ENCODE data around the gene UBAC2. TPM values are rescaled to one million over a fixed set of nuclear protein-coding genes. Genes with fewer than 3 reads are reported as not detected.

The UBAC2 gene
- total RNA-seq, 1 donor from 2014 or later, result 70.8 TPM

- DNase-seq (ENCODE audit: low spot score), result no peak
- peaks cover 9% of the 10 kb centered on the region for H3K36me3 Mint-ChIP-seq (ENCODE audit: low read depth)
- peaks cover 24% of the 10 kb centered on the region for H3K4me1 Mint-ChIP-seq (ENCODE audit: low read depth)
- H3K9me3 Mint-ChIP-seq (ENCODE audit: low read depth), result no peaks in the 10 kb centered on the region
- TF ChIP-seq CTCF (IDR thresholded peaks at IDR 0.05), result no peak
- peak overlapping the region; percentile 96 for H3K27ac Mint-ChIP-seq (ENCODE audit: unreplicated experiment)
- peak overlapping the region; percentile 49 for H3K4me3 Mint-ChIP-seq (ENCODE audit: unreplicated experiment)
- H3K27me3 Mint-ChIP-seq (ENCODE audit: low read depth), result no peaks in the 10 kb centered on the region
Measured at GRCh38 chr13:99356012-99356261, 155.3 kb downstream of the UBAC2 start.

- Mint-ChIP-seq H3K4me1 (ENCODE audit: low read depth) (peaks cover 24% of the 10 kb centered on the region), H3K4me3 (ENCODE audit: unreplicated experiment) (peak overlapping the region; percentile 49), H3K9me3 (ENCODE audit: low read depth) (no peaks in the 10 kb centered on the region), H3K27me3 (ENCODE audit: low read depth) (no peaks in the 10 kb centered on the region), H3K36me3 (ENCODE audit: low read depth) (peaks cover 10% of the 10 kb centered on the region), H3K27ac (ENCODE audit: unreplicated experiment) (peak overlapping the region; percentile 96)
- no peak for DNase-seq (ENCODE audit: low spot score)
- no peak for TF ChIP-seq CTCF (IDR thresholded peaks at IDR 0.05)
Measured at GRCh38 chr13:99356262-99357091, 155.8 kb downstream of the UBAC2 start.

DNA sequence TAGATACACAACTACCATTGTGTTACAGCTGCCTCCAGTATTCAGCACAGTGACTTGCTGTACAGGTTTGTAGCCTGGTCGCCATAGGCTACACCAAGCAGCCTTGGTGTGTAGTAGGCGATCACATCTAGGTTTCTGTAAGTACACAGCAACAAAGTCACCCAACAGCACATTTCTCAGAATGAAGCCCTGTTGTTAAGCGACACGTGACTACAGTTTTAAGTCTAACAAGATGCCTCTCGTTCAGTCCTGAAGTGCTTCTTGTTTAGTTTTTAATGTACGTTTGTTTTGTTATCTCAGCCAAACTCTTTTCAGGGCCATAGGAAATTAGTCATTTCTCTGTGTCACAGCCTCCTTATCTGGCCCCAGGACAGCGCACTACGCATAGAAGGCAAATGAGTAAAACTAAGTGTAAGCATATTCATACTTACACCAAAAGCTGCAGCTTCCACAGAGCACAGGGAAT lies 156.5 kb downstream of the UBAC2 start:
- Mint-ChIP-seq H3K4me3 (ENCODE audit: unreplicated experiment) (no peak overlapping the region), H3K27ac (ENCODE audit: unreplicated experiment) (peak overlapping the region; percentile 96), H3K27me3 (ENCODE audit: low read depth) (no peaks in the 10 kb centered on the region), H3K9me3 (ENCODE audit: low read depth) (no peaks in the 10 kb centered on the region), H3K36me3 (ENCODE audit: low read depth) (peaks cover 10% of the 10 kb centered on the region), H3K4me1 (ENCODE audit: low read depth) (peaks cover 24% of the 10 kb centered on the region)
- no peak for TF ChIP-seq CTCF (IDR thresholded peaks at IDR 0.05)
- DNase-seq (ENCODE audit: low spot score), result no peak

GRCh38 chr13:99357941-99358340 lies 157.3 kb downstream of the UBAC2 start:
- H3K36me3 Mint-ChIP-seq (ENCODE audit: low read depth), result peaks cover 10% of the 10 kb centered on the region
- H3K9me3 Mint-ChIP-seq (ENCODE audit: low read depth), result no peaks in the 10 kb centered on the region
- no peaks in the 10 kb centered on the region for H3K27me3 Mint-ChIP-seq (ENCODE audit: low read depth)
- peaks cover 24% of the 10 kb centered on the region for H3K4me1 Mint-ChIP-seq (ENCODE audit: low read depth)
- no peak for TF ChIP-seq CTCF (IDR thresholded peaks at IDR 0.05)
- DNase-seq (ENCODE audit: low spot score), result no peak
- peak overlapping the region; percentile 69 for H3K27ac Mint-ChIP-seq (ENCODE audit: unreplicated experiment)
- H3K4me3 Mint-ChIP-seq (ENCODE audit: unreplicated experiment), result no peak overlapping the region

GRCh38 chr13:99359528-99359927 lies 158.9 kb downstream of the UBAC2 start:
- H3K4me1 Mint-ChIP-seq (ENCODE audit: low read depth), result peaks cover 21% of the 10 kb centered on the region
- no peak for DNase-seq (ENCODE audit: low spot score)
- peaks cover 10% of the 10 kb centered on the region for H3K36me3 Mint-ChIP-seq (ENCODE audit: low read depth)
- no peaks in the 10 kb centered on the region for H3K27me3 Mint-ChIP-seq (ENCODE audit: low read depth)
- no peak overlapping the region for H3K4me3 Mint-ChIP-seq (ENCODE audit: unreplicated experiment)
- no peaks in the 10 kb centered on the region for H3K9me3 Mint-ChIP-seq (ENCODE audit: low read depth)
- no peak overlapping the region for H3K27ac Mint-ChIP-seq (ENCODE audit: unreplicated experiment)
- no peak for TF ChIP-seq CTCF (IDR thresholded peaks at IDR 0.05)
